ENCODE data around the gene ENAM.
A peak's percentile ranks its signal among the peaks of the same experiment; 100 is the strongest.
"Not testable (repeated sequence)": the region's sequence is repeated elsewhere in the genome, so short reads cannot be mapped to it uniquely, and the experiment has no call there.

ENAM gene

DNA sequence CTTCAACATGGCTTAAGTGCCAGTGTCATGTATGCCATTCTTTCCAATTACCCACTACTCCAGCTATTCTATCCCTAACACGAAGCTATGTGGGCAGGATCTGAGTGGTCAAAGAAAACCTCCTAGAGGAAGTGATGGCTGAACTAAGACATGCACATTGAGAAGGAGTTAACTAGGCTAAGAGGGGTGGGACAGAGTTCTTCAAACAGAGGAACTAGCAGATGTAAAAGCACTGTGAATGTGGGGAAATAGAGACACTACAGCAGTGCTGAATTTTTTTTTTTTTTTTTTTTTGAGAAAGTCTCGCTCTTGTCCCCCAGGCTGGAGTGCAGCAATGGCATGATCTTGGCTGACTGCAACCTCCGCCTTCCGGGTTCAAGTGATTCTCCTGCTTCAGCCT lies 31.6 kb downstream of the ENAM start:
- Histone ChIP-seq H3K4me3 (replicated peaks; ENCODE audit: low read depth, low read length) (no peak overlapping the region), H3K36me3 (ENCODE audit: control insufficient read depth, insufficient read depth, low read length) (no peaks in the 10 kb centered on the region), H3K27me3 (replicated peaks; ENCODE audit: control insufficient read depth, insufficient read depth, low read length) (no peaks in the 10 kb centered on the region)
- no peak for DNase-seq (ENCODE audit: extremely low read depth, insufficient read length)
- TF ChIP-seq, protein P1, sequence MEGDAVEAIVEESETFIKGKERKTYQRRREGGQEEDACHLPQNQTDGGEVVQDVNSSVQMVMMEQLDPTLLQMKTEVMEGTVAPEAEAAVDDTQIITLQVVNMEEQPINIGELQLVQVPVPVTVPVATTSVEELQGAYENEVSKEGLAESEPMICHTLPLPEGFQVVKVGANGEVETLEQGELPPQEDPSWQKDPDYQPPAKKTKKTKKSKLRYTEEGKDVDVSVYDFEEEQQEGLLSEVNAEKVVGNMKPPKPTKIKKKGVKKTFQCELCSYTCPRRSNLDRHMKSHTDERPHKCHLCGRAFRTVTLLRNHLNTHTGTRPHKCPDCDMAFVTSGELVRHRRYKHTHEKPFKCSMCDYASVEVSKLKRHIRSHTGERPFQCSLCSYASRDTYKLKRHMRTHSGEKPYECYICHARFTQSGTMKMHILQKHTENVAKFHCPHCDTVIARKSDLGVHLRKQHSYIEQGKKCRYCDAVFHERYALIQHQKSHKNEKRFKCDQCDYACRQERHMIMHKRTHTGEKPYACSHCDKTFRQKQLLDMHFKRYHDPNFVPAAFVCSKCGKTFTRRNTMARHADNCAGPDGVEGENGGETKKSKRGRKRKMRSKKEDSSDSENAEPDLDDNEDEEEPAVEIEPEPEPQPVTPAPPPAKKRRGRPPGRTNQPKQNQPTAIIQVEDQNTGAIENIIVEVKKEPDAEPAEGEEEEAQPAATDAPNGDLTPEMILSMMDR (IDR thresholded peaks at IDR 0.05; ENCODE audit: insufficient read depth, low read length, poor library complexity, severe bottlenecking): no peak

DNA sequence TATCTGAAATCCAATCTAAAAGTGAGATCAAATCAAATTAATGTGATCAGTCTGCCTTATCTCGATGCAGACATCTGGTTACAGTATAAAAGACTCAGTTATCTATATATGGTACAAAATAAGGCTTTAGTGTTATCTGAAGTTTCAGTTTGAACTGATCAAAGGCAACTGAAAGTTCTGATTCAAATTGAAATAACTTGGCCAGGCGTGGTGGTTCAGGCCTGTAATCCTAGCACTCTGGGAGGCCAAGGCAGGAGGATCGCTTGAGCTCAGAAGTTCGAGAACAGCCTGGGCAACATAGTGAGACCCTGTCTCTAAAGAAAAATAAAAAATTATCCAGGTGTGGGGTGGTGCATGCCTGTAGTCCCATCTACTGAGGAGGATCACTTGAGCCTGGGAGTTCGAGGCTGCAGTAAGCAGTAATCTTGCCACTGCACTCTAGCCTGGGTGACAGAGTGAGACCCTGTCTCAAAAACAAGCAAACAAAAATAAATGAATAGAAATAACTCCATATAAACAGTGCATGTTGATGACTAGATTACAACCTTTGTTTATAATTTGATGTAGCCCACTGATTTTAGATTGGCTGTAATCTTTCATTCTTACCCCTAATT lies 32.9 kb downstream of the ENAM start:
- H3K27me3 ChIP-seq (replicated peaks; ENCODE audit: control insufficient read depth, insufficient read depth, low read length); H3K36me3 ChIP-seq (ENCODE audit: control insufficient read depth, insufficient read depth, low read length): not testable (repeated sequence)
- DNase-seq (ENCODE audit: extremely low read depth, insufficient read length): peak; percentile 50
- peak overlapping the region; percentile 40; the same call in 1 of the 2 replicates for H3K4me3 ChIP-seq (replicated peaks; ENCODE audit: low read depth, low read length)

DNA sequence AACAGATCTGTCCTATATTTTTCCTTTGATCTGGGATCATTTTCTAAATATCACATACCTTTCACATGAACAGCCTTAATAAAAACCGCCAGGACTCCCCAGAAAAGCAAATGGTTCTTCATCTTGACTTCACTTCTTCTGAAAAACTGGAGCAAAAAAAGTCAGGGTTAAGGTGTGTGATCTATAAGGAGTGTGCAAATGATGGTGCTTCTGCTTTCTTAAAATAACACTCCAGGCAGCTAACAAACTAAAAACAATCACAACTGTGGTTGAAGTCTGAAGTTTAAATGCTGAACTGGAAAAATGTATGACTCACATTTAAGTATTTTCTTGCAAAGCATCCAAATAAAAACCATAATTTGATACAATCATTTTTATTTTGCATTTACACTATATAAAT lies 37.8 kb downstream of the ENAM start, which contains the start of gene JCHAIN:
Gene JCHAIN (minus strand): TSS at position 140 of the 400 bp plus-strand sequence. CDS start 18 bp downstream, at position 122.
- DNase-seq (ENCODE audit: extremely low read depth, insufficient read length): peak; percentile 35
- H3K36me3 ChIP-seq (ENCODE audit: control insufficient read depth, insufficient read depth, low read length): no peaks in the 10 kb centered on the region
- no peaks in the 10 kb centered on the region for H3K27me3 ChIP-seq (replicated peaks; ENCODE audit: control insufficient read depth, insufficient read depth, low read length)
- H3K4me3 ChIP-seq (replicated peaks; ENCODE audit: low read depth, low read length): peak within 1 kb of the TSS; percentile 68
- TF ChIP-seq, protein P1 (IDR thresholded peaks at IDR 0.05; ENCODE audit: insufficient read depth, low read length, poor library complexity, severe bottlenecking): no peak

DNA sequence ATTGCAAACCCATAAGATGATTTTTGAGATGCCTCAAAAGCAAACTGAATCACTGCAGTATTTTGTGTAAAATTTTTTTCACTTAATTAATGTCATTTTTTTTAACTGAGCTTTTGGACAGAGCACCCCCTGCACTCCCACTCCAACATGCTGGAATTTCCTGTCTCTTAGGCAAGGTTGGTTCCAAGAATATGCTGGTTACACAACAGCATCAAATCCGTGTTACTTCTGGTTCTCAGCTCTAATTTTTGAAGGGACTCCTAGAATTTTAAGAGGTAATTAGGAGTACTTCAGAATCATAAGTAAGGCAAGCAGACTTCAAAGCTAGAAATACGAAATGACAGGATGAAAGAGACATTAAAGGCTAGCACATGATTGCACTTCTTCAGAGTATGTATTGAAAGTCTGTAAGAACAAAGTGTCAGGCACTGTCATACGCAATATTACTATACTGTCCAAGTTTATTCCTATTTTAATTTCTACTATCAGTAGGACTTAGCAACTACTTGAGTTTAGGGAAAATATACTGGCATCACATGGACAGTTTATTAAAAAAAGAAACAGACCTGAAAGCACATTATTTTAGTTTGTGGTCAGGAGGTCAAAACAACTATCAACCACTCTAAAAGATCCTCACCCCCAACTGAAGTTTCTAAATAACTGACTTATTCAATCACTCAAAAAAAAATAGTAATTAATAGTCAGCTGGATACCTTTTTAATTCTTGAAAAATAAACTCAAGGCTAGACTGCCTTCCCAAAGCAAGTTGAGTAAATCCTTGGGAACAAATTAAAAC lies 39.4 kb downstream of the ENAM start:
- TF ChIP-seq, protein P1 (IDR thresholded peaks at IDR 0.05; ENCODE audit: insufficient read depth, low read length, poor library complexity, severe bottlenecking): no peak
- H3K4me3 ChIP-seq (replicated peaks; ENCODE audit: low read depth, low read length): no peak overlapping the region
- no peak for DNase-seq (ENCODE audit: extremely low read depth, insufficient read length)

DNA sequence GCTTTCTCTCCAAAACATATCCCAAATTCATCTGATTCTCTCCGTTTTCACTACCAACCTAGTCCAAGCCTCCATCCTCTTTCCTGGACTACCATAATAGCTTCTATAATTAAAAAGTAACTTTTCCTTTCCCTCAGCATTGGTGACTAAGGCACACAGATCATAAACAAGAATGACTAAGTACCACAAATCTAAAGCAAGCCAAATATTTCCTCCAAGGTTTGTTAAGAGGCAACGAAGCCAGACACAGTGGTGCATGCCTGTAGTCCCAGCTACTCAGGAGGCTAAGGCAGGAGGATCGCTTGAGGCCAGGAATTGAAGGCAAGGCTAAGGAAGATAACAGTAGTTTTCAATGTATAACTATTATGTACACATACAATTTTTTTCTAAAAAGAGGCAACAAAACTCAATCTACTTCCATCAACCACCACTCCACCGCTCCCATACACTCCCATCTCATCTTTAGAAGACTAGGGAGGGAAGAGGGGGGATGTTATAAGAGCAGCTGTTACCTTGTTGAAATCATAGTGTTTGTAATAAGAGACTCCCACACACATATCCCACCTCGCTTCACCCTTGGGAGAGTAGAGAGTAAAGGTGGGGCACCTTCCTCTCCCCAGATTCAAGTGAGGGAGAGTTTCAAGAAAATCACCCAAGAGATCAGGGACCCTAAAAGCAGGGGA lies 41.9 kb downstream of the ENAM start:
- H3K36me3 ChIP-seq (ENCODE audit: control insufficient read depth, insufficient read depth, low read length): no peaks in the 10 kb centered on the region
- DNase-seq (ENCODE audit: extremely low read depth, insufficient read length): no peak
- TF ChIP-seq, protein P1 (IDR thresholded peaks at IDR 0.05; ENCODE audit: insufficient read depth, low read length, poor library complexity, severe bottlenecking): no peak
- no peak overlapping the region for H3K4me3 ChIP-seq (replicated peaks; ENCODE audit: low read depth, low read length)
- H3K27me3 ChIP-seq (replicated peaks; ENCODE audit: control insufficient read depth, insufficient read depth, low read length): no peaks in the 10 kb centered on the region

More for the DNA sequence above, 39.4 kb downstream of the ENAM start:
- no peaks in the 10 kb centered on the region for H3K36me3 ChIP-seq (ENCODE audit: control insufficient read depth, insufficient read depth, low read length)
- H3K27me3 ChIP-seq (replicated peaks; ENCODE audit: control insufficient read depth, insufficient read depth, low read length): no peaks in the 10 kb centered on the region

DNA sequence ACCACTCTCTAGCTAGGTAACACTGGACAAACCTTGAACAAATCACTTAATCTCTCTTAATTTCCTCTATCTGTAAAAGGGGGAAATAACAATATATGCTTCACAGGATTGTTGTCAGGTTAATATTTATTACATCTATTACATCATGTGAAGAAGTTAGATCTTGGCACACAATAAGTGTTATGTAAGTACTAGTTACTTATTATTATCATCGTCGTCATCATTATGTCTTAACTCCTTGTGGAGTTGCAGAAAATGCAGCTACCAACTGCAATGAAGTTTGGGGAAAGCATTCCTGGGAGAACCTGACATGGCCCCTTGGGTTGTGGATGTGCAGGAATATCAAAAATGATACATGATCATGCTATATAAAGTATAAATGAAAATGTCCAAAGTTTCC lies 42.5 kb downstream of the ENAM start:
- DNase-seq (ENCODE audit: extremely low read depth, insufficient read length): no peak
- Histone ChIP-seq H3K36me3 (ENCODE audit: control insufficient read depth, insufficient read depth, low read length) (no peaks in the 10 kb centered on the region), H3K4me3 (replicated peaks; ENCODE audit: low read depth, low read length) (no peak overlapping the region), H3K27me3 (replicated peaks; ENCODE audit: control insufficient read depth, insufficient read depth, low read length) (no peaks in the 10 kb centered on the region)
- TF ChIP-seq, protein P1 (IDR thresholded peaks at IDR 0.05; ENCODE audit: insufficient read depth, low read length, poor library complexity, severe bottlenecking): no peak

All from GM06990 (cell line).